ENCODE measurements around the gene FBXW7.
A peak's percentile ranks its signal among the peaks of the same experiment; 100 is the strongest.

FBXW7 gene

DNA sequence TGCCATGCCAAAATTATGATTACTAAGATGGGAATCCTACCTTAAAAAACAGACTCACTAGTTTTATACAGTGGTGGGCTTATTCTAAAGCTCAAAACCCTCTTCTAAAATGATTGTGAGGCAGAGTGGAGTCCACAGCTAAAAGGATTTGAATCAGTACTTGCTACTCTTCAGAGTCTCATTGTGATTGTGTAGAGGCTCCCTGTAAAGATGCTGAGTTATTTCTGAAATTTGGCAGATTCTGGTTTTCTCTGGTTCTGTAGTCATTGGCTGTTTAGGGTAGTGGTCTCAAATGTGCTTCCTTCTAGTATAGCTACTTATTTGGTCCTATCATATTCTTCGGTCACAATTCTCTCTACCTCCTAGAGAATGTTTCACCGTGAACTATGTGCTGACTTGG lies 104.1 kb downstream of the FBXW7 start:
- H3K27ac Mint-ChIP-seq: peak overlapping the region; percentile 37
- no peak for DNase-seq
- TF ChIP-seq, protein P1, sequence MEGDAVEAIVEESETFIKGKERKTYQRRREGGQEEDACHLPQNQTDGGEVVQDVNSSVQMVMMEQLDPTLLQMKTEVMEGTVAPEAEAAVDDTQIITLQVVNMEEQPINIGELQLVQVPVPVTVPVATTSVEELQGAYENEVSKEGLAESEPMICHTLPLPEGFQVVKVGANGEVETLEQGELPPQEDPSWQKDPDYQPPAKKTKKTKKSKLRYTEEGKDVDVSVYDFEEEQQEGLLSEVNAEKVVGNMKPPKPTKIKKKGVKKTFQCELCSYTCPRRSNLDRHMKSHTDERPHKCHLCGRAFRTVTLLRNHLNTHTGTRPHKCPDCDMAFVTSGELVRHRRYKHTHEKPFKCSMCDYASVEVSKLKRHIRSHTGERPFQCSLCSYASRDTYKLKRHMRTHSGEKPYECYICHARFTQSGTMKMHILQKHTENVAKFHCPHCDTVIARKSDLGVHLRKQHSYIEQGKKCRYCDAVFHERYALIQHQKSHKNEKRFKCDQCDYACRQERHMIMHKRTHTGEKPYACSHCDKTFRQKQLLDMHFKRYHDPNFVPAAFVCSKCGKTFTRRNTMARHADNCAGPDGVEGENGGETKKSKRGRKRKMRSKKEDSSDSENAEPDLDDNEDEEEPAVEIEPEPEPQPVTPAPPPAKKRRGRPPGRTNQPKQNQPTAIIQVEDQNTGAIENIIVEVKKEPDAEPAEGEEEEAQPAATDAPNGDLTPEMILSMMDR (IDR thresholded peaks at IDR 0.05): no peak
- H3K4me1 Mint-ChIP-seq: peaks cover 15% of the 10 kb centered on the region
- peaks cover 13% of the 10 kb centered on the region for H3K9me3 Mint-ChIP-seq
- H3K36me3 Mint-ChIP-seq (ENCODE audit: low read depth): peaks cover 17% of the 10 kb centered on the region
- no peaks in the 10 kb centered on the region for H3K27me3 Mint-ChIP-seq (ENCODE audit: low read depth, poor library complexity)
- no peak overlapping the region for H3K4me3 Mint-ChIP-seq

DNA sequence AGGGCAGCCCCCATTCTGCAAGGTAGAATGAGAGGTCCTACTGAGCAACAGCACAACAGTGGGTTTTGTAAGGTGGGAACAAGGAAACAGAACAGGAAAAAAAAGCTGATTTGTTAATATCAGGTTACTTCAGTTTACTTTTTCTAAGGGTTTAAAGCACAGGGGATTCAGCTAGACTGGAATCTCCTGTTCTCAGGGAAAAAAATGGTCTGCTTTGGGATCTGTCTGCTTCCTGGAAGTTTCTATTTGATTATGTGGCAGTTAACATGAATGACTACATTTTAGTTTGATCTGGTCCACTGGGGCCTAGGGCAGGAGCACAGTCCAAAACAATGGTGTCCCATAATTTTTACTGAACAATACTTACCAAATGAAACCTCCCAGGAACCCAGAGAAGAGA lies 104.6 kb downstream of the FBXW7 start:
- Mint-ChIP-seq H3K27me3 (ENCODE audit: low read depth, poor library complexity) (peaks cover 1% of the 10 kb centered on the region), H3K4me1 (peaks cover 15% of the 10 kb centered on the region), H3K27ac (peak overlapping the region; percentile 81), H3K36me3 (ENCODE audit: low read depth) (peaks cover 17% of the 10 kb centered on the region), H3K9me3 (peaks cover 8% of the 10 kb centered on the region), H3K4me3 (no peak overlapping the region)
- no peak for DNase-seq
- TF ChIP-seq, protein P1 (IDR thresholded peaks at IDR 0.05): no peak

DNA sequence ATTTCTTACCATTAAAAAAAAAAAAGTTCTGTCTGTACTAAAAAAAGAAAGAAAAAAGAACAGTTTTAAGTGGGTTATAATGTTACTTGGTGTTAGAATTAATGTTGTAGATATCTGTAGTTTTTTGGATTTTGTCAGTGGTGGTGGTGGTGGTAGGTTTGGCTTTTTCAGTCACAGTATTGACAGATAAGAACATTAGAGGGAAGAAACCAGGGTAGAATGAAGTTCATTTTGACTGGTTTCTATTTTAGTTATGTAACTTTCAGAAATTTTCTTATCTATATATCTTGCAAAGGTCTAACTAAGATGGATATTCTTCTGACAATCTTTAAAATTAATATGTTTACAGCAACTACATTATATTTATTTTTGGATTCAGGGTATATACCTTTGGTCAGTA lies 105.4 kb downstream of the FBXW7 start:
- peaks cover 5% of the 10 kb centered on the region for H3K27me3 Mint-ChIP-seq (ENCODE audit: low read depth, poor library complexity)
- H3K27ac Mint-ChIP-seq: no peak overlapping the region
- peaks cover 15% of the 10 kb centered on the region for H3K36me3 Mint-ChIP-seq (ENCODE audit: low read depth)
- TF ChIP-seq, protein P1 (IDR thresholded peaks at IDR 0.05): no peak
- no peak for DNase-seq
- H3K4me1 Mint-ChIP-seq: peaks cover 20% of the 10 kb centered on the region
- no peak overlapping the region for H3K4me3 Mint-ChIP-seq
- peaks cover 3% of the 10 kb centered on the region for H3K9me3 Mint-ChIP-seq

DNA sequence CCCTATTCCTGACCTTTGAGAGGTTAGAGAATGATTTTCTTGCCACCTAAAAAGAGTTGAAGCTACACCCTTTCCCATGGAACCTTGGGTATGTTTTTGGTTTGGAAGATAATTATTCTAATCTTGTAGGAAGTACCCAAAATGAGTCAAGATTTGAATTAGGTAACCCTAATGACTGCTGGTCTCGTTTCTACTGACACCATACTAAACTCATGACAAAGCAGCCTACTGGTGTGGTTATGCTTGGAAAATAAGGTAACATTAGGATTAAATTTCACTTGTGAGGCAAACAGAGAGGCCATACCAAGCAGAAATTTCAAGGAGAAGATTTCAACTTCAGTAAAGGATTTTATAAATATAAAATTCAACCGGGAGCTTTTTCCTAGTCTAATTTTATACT lies 107.9 kb downstream of the FBXW7 start:
- TF ChIP-seq, protein P1 (IDR thresholded peaks at IDR 0.05): no peak
- no peak overlapping the region for H3K4me3 Mint-ChIP-seq
- H3K4me1 Mint-ChIP-seq: peaks cover 24% of the 10 kb centered on the region
- no peaks in the 10 kb centered on the region for H3K9me3 Mint-ChIP-seq
- no peak overlapping the region for H3K27ac Mint-ChIP-seq
- H3K36me3 Mint-ChIP-seq (ENCODE audit: low read depth): peaks cover 9% of the 10 kb centered on the region
- H3K27me3 Mint-ChIP-seq (ENCODE audit: low read depth, poor library complexity): peaks cover 5% of the 10 kb centered on the region
- DNase-seq: no peak

DNA sequence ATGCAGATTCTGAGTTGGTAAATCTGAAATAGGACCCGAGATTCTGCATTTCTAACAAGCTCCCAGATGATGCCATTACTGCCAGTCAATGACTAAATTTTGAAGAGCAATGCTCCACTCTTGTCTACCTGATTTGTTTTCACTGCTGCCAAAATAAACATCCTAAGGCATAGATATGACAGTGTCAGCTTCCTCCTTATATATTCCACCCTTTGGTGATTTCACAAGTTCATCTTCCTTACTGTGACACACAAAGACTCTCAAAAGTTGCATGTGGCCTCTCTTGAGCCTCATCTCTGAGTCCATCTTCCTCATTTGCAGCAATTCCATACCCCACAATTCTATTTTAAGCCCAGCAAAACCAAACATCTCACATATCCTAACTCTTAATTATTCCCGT lies 110.9 kb downstream of the FBXW7 start:
- Mint-ChIP-seq H3K27ac (peak overlapping the region; percentile 1), H3K4me3 (no peak overlapping the region), H3K27me3 (ENCODE audit: low read depth, poor library complexity) (peaks cover 5% of the 10 kb centered on the region), H3K4me1 (peaks cover 10% of the 10 kb centered on the region), H3K36me3 (ENCODE audit: low read depth) (peaks cover 9% of the 10 kb centered on the region), H3K9me3 (no peaks in the 10 kb centered on the region)
- TF ChIP-seq, protein P1 (IDR thresholded peaks at IDR 0.05): no peak
- DNase-seq: no peak

DNA sequence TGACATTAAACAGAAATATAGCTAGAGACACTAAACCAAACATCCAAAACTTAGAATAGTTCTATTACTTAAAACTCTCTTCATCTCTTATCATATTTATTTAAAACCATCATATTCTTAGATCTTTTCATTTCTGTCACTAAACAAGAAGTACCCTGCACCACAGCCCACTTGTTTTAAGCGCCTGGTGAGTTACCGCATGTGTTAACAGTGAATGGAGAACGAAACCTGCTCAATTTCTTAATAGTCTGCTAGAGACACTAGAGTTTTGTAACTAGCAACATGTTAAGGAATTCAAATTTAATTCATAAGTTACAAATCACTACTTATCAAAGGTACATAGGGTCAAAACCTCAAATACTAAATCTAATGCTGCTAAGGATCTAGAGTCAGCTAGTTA lies 111.5 kb downstream of the FBXW7 start:
- Mint-ChIP-seq H3K4me1 (peaks cover 10% of the 10 kb centered on the region), H3K27ac (no peak overlapping the region), H3K4me3 (no peak overlapping the region), H3K36me3 (ENCODE audit: low read depth) (peaks cover 9% of the 10 kb centered on the region), H3K27me3 (ENCODE audit: low read depth, poor library complexity) (peaks cover 5% of the 10 kb centered on the region), H3K9me3 (no peaks in the 10 kb centered on the region)
- no peak for DNase-seq
- TF ChIP-seq, protein P1 (IDR thresholded peaks at IDR 0.05): no peak
